GM18526 (cell line): Measurements from ENCODE around the gene MGAT4A.

Experiments used
- POLR2A ChIP-seq: IDR thresholded peaks from 3 replicates; pipeline ENCODE4 v1.6.1; 2011; ENCODE audit not compliant: insufficient read length; ENCODE audit errors: extremely low read depth

MGAT4A gene

GRCh38 chr2:98731041-98731893 lies at the start of gene MGAT4A:
Gene MGAT4A (minus strand): TSS chr2:98731132. CDS start chr2:98726332, 4,800 bp downstream.
- peak; percentile 54 for TF ChIP-seq POLR2A

- TF ChIP-seq POLR2A = no peak
Observed at GRCh38 chr2:98778741-98779483, 48.0 kb upstream of the MGAT4A start.

DNA sequence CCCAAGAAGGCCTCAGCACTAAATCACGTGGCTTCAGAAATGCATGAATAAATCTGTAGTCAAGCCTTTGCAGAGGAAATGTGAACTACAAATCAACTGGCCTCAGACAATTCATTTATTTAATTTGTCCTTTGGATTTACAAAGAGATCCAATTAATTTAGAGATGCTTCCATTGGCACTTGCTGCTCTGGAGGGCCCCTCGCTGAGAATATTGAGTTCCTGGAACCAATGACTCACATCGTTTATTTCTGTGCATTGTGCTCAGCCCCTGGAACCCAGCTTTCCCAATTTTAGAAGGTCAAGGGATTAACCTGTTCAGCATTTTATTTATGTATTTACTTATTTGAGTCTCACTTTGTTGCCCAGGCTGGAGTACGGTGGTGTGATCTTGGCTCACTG lies 47.2 kb upstream of the MGAT4A start:
- no peak for TF ChIP-seq POLR2A

GRCh38 chr2:98777710-98778109 lies 46.8 kb upstream of the MGAT4A start:
- TF ChIP-seq POLR2A = no peak

GRCh38 chr2:98777076-98777475 lies 46.1 kb upstream of the MGAT4A start:
- TF ChIP-seq POLR2A = no peak

- TF ChIP-seq POLR2A = no peak
Observed at GRCh38 chr2:98776136-98776535, 45.2 kb upstream of the MGAT4A start.

GRCh38 chr2:98775146-98775986 lies 44.4 kb upstream of the MGAT4A start:
- no peak for TF ChIP-seq POLR2A

DNA sequence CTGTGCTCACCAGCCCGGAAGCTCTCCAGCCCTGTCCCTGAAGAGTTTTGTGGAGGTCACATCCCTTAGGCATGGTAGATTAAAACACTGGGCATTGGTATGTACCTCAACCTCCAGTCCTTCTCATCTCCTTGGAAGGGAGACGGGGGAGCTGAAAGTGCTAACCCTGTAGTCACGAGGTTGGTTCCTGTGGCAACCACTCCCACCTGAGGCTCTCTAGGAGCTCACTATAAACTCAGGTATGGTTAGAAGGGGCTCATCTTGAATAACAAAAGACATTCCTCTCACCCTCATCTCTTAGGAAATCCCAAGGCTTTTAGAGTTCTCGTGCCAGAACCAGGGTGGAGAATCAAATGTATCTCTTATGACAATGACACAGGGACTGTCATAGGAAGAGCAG lies 43.0 kb upstream of the MGAT4A start:
- TF ChIP-seq POLR2A = no peak

- no peak for TF ChIP-seq POLR2A
Observed at GRCh38 chr2:98773169-98773568, 42.2 kb upstream of the MGAT4A start.

DNA sequence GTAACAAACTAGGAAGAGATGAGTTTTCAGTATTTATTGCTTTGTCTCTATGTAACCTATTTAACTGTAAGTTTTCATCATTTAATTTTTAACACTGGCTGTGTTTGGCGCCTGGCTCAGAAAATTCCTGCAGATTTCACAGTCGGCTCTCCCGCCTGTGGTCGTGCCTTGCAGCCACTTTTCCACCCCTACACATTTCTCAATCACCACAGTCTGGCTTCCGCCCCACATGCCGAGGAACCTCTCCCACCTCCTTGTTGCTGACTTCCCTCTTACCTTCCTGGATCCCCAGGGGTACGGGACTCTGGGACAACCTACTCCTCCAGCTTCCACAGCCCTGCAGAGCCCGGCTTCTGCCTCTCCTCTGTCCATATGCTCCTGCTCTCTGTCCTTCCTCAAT lies 41.6 kb upstream of the MGAT4A start:
- TF ChIP-seq POLR2A = no peak

DNA sequence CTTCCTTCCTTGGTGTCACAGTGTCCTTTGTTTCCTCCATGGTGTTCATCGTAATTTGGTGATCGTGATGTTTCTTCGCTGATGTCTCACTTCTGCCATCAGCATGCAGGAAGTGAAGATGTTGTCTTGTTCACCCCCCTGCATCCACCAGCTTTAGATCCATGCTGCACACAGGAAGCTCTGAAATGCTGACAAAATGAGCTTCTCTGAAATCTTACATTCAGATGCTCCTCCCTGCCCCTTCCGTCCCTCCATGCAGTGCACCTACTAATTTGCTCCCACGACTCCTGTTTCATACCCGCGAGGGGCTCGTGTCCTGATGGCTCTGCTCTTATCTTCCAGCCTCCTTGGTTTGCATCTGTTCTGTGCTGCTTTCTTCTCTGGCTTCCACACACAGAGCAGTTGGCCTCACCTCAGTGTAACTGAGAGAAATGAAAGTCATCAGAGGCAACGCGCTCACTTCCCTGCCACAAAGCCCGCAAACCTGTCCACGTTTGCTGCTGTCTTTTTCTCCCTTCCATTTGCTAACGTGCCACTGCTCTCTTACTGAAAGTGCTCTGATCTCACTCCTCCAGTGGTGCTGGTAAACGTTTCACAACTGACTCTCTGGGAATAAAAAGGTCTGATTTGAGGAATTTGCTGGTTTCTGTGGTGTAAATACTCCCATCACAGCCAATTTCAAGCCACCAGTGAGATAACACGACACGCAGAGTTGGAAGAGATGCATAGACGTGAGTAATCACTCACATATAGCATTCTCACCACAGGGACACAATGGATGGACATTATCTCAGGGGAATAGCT lies 41.0 kb upstream of the MGAT4A start:
- no peak for TF ChIP-seq POLR2A

GRCh38 chr2:98771264-98771663 lies 40.3 kb upstream of the MGAT4A start:
- TF ChIP-seq POLR2A = no peak

GRCh38 chr2:98769784-98770183 lies 38.9 kb upstream of the MGAT4A start:
- TF ChIP-seq POLR2A = no peak

- TF ChIP-seq POLR2A = no peak
Observed at GRCh38 chr2:98769114-98769476, 38.2 kb upstream of the MGAT4A start.
